Fibroblast of the aortic adventitia (primary cell): Measurements from ENCODE around the gene PIEZO1. TPM values are rescaled to one million over a fixed set of nuclear protein-coding genes. Genes with fewer than 3 reads are reported as not detected.
"Not testable (repeated sequence)": the region's sequence is repeated elsewhere in the genome, so short reads cannot be mapped to it uniquely, and the experiment has no call there.

Source experiments
- DNase-seq: peaks from one replicate; pipeline ENCODE4 v3.0.0-alpha.2; 2010; ENCODE audit warnings: low read depth
- H3K4me3 ChIP-seq: 2 replicates; pipeline ENCODE4 v1.5.1; 2011; ENCODE audit warnings: low read depth, mild to moderate bottlenecking, control low read depth, low read length, moderate library complexity
- total RNA-seq: library from RNA; depleted of rRNA; stranded (reverse); fragments of >200 nt; gene quantifications from 2 replicates; pipeline ENCODE4 v1.2.3, GENCODE V29; 2012; ENCODE audit warnings: low replicate concordance
- TF ChIP-seq, protein P1 (sequence below): IDR thresholded peaks from 2 replicates; pipeline ENCODE4 v1.5.1; 2011; ENCODE audit warnings: mild to moderate bottlenecking, low read length, control low read depth, inconsistent platforms; ENCODE audit not compliant: insufficient read depth

Gene PIEZO1
- total RNA-seq, 1 donor: 143 TPM

DNA sequence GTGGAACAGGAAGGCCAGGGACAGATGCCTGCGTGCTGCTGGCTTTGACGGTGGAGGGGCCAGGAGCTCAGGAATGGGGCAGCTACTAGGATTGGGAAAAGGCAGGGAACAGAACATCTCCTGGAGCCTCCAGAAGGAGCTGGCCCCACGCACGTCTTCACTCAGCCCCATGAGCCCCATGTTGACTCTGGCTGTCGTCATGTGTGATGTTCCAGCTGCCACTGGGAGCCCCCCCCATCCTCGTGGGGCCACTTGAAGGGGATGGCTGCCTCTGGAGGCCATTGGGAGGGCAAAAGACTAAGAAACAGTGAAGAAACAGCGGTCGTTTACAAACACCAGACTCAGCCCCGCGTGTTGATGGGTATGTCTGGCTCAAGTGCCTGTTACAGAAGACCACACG is 45.2 kb upstream of the PIEZO1 start:
- H3K4me3 ChIP-seq: no peak overlapping the region
- no peak for DNase-seq
- TF ChIP-seq, protein P1, sequence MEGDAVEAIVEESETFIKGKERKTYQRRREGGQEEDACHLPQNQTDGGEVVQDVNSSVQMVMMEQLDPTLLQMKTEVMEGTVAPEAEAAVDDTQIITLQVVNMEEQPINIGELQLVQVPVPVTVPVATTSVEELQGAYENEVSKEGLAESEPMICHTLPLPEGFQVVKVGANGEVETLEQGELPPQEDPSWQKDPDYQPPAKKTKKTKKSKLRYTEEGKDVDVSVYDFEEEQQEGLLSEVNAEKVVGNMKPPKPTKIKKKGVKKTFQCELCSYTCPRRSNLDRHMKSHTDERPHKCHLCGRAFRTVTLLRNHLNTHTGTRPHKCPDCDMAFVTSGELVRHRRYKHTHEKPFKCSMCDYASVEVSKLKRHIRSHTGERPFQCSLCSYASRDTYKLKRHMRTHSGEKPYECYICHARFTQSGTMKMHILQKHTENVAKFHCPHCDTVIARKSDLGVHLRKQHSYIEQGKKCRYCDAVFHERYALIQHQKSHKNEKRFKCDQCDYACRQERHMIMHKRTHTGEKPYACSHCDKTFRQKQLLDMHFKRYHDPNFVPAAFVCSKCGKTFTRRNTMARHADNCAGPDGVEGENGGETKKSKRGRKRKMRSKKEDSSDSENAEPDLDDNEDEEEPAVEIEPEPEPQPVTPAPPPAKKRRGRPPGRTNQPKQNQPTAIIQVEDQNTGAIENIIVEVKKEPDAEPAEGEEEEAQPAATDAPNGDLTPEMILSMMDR: no peak

DNA sequence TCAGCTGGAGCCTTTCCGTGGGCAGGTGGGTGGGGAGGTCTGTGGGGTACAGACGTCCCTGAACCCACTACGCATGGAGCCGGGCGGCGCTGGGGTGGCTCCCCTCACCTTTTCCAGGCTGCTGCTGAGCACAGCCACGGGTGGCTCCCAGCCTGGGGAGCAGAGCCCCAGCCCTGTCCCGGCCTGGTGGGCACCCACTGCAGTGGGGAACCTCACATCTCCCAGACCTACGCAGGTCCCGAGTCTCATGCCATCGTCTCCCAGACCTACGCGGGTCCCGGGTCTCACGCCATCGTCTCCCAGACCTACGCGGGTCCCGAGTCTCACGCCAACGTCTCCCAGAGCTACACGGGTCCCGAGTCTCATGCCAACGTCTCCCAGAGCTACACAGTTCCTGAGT is 43.7 kb upstream of the PIEZO1 start:
- DNase-seq: no peak
- TF ChIP-seq, protein P1: no peak
- H3K4me3 ChIP-seq: no peak overlapping the region

DNA sequence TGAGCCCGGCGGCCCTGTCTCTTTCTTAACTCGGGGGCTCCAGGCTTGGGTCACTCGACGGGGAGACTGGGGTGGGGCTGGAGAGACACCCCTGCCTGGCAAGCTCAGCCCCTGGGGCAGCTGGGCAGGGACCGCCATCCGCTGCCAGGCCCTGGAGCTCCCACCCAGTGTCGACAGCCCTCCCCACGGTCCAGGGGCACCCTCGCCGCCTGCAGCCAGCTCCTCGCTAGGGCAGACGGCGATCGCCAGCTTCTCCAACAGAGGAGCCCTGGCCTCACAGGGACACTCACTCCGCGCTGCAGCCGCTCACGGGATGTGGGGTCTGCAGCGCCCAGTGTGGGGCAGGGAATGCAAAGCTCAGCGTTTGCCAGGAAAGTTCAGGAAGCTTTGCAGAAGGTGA is 42.7 kb upstream of the PIEZO1 start:
- H3K4me3 ChIP-seq: no peak overlapping the region
- TF ChIP-seq, protein P1: no peak
- DNase-seq: no peak

DNA sequence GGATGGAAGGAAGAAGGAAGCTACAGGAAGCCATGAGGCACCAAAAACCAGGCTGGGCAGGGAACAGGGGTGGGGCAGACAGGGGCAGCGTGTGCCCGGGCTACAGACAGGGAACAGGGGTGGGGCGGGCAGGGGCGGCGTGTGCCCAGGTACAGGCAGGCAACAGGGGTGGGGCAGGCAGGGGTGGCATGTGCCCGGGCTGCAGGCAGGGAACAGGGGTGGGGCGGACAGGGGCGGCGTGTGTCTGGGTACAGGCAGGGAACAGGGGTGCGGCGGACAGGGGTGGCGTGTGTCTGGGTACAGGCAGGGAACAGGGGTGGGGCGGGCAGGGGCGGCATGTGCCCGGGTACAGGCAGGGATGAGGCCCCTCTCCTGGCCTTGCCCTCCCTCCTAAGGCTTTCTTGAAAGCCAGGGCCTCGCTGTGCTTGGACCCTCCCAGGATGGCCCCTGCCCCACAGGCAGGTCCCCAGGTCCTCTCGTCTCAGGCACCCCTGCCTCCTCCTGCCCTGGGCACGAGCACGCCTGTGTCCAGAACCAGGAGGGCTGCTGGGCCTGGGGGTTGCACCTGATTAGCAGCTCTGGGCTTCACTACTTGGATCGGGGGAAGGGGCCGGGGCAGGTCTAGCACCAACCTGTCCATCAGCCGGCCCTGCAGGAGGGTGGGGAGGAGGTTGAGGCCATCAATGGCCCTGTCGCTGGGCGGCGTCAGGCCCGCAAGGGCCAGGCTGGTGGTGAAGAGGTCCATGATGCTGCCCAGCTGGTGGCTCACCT is 41.2 kb upstream of the PIEZO1 start:
- TF ChIP-seq, protein P1: no peak
- DNase-seq: no peak

DNA sequence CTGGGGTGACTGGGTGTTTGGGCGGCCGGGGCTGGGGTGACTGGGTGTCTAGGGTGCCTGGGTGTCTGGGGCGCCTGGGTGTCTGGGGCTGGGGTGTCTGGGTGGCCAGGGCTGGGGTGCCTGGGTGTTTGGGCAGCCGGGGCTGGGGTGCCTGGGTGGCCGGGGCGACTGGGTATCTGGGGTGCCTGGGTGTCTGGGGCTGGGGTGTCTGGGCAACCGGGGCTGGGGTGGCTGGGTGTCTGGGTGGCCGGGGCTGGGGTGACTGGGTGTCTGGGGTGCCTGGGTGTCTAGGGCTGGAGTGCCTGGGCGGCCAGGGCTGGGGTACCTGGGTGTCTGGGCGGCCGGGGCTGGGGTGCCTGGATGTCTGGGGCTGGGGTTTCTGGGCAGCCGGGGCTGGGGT is 40.1 kb upstream of the PIEZO1 start:
- DNase-seq: no peak
- TF ChIP-seq, protein P1: no peak
- H3K4me3 ChIP-seq: no peak overlapping the region

More for the DNA sequence above, 41.2 kb upstream of the PIEZO1 start:
- H3K4me3 ChIP-seq: no peak overlapping the region

DNA sequence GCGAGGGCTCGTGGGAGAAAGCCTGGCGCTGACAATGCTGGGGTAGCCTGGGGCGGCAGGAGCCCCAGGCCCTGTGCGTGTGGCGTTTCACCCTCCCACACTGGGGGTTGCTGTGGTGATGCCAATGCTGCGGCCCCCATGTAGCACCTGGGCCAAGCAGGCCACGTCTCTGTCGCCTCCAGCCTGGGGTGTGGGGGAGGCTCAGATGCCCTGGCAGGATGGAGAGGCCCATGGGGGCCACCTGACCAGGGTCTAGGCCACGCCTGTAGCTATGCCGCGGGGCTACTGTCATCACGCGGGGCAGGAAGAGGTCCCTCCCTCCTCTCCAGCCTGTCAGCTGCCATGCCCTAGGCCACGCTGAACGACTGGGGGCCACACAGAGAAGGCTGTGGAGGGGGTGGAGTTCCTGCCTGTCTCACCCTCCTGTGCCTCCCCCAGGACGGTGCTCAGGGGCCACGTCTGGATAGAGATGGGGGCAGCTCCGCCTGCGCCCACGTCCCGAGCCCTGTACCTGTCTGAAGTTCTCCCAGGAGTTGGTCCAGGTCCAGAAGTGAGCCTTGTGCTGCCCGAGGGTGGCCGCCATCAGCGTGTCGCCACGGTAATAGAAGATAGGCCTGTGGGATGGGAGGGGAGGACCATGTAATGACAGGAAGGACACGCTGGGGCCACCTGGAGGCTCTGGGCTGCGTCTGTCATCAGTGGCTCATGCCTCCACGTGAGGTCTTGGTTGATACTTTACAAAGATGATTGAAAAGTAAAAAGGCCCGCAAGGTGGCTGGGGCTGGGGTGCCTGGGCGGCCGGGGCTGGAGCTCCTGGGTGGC is 39.4 kb upstream of the PIEZO1 start:
- TF ChIP-seq, protein P1: no peak
- H3K4me3 ChIP-seq: no peak overlapping the region
- DNase-seq: no peak

DNA sequence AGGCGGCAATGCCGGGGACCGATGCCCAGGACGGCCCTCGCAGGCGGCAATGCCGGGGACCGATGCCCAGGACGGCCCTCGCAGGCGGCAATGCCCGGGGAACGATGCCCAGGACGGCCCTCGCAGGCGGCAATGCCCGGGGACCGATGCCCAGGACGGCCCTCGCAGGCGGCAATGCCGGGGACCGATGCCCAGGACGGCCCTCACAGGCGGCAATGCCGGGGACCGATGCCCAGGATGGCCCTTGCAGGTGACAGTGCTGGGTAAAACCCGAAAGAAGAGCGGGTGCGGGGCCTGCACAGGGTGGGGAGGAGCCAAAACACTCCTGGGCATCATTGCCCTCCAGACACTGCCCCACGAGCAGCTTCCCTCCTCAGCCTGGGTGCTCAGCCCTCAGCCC is 38.6 kb upstream of the PIEZO1 start:
- not testable (repeated sequence) for H3K4me3 ChIP-seq, DNase-seq
